AG09309 (cell line): Measurements from ENCODE around the gene C2CD3.

Experiments used
- DNase-seq: peaks from one replicate; pipeline ENCODE4 v3.0.0-alpha.2; 2010; ENCODE audit warnings: low read depth
- H3K4me3 ChIP-seq: 2 replicates; pipeline ENCODE4 v1.5.1; 2011; ENCODE audit warnings: mild to moderate bottlenecking, low read depth, low read length, moderate library complexity; ENCODE audit not compliant: control insufficient read depth
- TF ChIP-seq, protein P1 (sequence below): IDR thresholded peaks from 2 replicates; pipeline ENCODE4 v1.5.1; 2011; ENCODE audit warnings: mild to moderate bottlenecking, low read depth, low read length, inconsistent platforms; ENCODE audit not compliant: insufficient read depth, control insufficient read depth; ENCODE audit errors: missing control alignments

C2CD3 gene

DNA sequence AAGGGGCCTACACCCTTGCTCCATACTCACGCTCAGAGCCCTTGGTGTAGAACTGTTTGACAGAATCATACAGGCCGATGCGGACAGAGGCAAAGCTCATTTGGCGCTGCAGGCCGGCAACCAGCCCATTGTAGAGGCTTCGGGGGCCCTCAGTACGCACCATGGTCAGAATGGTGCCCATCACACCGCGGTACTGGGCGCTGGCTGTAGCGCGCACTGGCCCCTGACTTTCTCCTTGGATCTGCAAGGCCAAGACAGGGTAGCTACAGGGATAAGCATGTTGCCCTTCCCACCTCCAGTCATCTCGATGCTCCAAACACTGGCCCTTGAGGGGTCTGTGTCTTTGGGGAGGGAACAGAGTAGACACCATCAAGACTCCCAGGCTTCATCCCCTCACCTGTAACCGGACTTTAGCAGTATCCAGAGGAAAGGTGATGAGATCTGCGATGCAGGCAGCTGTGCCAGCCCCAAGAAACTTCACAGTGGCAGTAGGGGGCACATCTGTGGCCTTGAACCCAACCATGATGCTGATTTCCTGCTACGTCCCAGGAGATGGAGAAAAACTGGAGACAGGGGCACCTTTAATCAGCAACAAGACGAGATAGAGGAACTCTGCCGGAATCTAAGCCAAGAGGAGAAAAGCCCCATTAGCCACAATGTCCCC, 192.8 kb downstream of the C2CD3 start:
- TF ChIP-seq, protein P1, sequence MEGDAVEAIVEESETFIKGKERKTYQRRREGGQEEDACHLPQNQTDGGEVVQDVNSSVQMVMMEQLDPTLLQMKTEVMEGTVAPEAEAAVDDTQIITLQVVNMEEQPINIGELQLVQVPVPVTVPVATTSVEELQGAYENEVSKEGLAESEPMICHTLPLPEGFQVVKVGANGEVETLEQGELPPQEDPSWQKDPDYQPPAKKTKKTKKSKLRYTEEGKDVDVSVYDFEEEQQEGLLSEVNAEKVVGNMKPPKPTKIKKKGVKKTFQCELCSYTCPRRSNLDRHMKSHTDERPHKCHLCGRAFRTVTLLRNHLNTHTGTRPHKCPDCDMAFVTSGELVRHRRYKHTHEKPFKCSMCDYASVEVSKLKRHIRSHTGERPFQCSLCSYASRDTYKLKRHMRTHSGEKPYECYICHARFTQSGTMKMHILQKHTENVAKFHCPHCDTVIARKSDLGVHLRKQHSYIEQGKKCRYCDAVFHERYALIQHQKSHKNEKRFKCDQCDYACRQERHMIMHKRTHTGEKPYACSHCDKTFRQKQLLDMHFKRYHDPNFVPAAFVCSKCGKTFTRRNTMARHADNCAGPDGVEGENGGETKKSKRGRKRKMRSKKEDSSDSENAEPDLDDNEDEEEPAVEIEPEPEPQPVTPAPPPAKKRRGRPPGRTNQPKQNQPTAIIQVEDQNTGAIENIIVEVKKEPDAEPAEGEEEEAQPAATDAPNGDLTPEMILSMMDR = no peak
- no peak overlapping the region for H3K4me3 ChIP-seq
- DNase-seq = no peak

DNA sequence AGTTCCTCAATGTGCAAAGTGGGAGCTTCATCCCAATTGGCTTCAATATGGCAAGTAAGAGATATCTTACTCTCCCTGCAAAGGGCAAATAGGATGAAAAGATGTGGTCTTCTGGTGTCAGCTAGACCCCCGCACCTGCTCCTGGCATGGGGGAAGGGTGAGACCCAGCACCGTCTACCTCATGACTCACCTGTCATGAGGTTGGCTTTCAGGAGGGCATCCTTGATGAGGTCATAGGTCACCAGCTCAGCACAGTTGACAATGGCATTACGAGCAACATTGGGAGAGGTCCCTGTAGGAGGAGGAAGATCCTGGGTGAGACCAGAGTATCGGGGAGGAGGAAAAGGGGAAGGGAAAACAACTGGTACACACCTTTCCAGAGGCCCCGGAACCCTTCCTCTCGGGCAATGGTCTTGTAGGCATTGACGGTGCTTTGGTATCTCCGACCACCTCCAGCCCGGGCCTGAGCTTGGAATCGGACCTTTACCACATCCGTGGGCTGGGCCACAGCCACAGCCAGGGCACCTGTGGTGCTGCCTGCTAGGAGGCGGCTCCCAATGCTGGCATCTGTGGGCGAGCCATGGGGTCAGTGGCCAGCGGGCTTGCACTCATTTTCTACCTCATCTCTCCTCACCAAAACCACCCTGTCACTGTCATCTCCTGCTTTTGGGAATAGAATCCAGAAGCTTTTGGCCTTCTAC, 194.2 kb downstream of the C2CD3 start:
- H3K4me3 ChIP-seq = no peak overlapping the region
- TF ChIP-seq, protein P1 = no peak
- DNase-seq = no peak

- no peak for DNase-seq
- TF ChIP-seq, protein P1 = no peak
- no peak overlapping the region for H3K4me3 ChIP-seq
Observed at GRCh38 chr11:73975479-73975757, 195.4 kb downstream of the C2CD3 start.

GRCh38 chr11:73974604-73975478, 196.0 kb downstream of the C2CD3 start:
- no peak for DNase-seq
- no peak overlapping the region for H3K4me3 ChIP-seq
- TF ChIP-seq, protein P1 = no peak

DNA sequence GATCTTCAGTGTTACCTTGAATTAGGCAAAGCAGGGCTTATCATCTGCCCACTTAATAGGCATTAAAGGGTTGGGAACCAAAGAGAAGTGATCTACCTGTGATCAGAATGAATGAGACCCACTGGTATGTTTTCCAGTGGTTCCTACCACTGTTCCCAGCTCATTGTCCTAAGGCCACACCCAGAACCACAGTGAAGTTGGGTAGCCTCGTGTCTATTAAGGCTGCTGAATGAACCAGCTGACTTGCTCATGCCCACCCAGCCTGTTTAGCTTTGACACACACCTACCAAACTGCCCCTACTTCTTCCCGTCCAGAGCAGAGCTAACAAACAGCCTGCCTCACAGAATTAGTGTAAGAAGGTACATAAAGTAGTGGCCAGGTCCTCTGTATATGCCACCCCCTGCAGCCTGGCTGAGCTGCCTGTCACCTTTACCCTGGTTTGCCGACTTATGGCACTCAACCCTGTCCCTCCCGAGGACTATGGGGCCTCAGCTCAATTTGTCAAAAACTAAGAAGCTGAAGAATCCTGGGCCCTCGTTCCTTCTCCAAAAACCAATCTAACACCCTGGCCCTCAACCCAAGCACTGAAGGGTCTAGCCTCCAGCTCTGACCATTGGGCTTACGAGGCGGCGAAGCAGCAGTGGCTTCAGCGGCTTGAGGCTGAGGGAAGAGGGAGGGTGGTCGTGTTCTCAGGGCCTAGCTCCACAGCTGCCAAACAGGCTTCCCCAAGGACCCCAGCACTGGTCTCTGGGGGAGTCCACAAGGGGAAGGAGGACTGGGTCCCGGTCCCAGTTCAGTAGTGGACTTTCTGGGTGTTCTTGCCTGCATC, 198.0 kb downstream of the C2CD3 start:
- DNase-seq = no peak
- no peak overlapping the region for H3K4me3 ChIP-seq
- TF ChIP-seq, protein P1 = no peak

GRCh38 chr11:73972187-73972586, 198.6 kb downstream of the C2CD3 start:
- no peak for DNase-seq
- TF ChIP-seq, protein P1 = no peak
- no peak overlapping the region for H3K4me3 ChIP-seq
